GM21367 (cell line): ENCODE results near the gene ST8SIA2.

Source experiments
- ATAC-seq: cut with Tn5 transposase; IDR thresholded peaks from one replicate; pipeline ENCODE4 v1.9.1; 2021; ENCODE audit not compliant: unreplicated experiment

Gene ST8SIA2

DNA sequence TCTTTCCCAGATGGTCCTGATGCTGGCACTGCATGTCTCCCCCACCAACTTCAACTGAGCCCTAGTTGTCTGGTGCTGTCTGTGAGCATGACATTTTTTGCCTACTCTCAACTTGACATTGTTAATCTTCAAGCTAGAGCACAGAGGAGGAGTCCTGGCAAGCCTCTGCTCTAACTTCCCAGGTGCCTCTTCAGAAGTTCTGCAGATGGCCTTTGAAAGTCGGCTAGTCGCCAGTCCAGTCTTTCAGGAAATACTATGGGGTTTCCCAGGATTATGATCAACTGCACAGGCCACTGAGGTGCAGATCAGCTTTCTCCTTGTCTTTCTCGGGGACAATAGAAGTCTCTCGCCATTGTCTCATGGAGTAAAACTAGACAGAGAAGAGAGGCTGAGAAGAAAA is 86.7 kb downstream of the ST8SIA2 start:
- ATAC-seq = no peak

DNA sequence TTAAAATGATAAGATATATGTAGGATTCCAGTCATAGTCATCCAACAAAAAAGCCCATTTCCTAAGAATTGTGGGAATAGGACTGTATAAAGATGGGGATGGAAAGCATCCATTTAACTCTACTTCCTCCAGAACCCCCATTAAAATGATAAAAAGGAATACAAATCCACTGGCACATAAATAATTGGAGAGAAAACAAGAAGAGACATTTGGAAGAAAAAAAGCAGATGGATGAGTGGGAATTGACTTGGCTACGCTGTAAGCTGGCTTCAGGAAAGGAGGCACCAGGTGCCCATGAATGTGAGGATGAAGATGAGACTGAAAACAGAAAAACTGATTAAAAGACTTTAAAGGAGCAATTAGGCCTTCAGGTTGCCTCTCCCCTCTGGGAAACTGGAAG is 91.8 kb downstream of the ST8SIA2 start:
- ATAC-seq = no peak

DNA sequence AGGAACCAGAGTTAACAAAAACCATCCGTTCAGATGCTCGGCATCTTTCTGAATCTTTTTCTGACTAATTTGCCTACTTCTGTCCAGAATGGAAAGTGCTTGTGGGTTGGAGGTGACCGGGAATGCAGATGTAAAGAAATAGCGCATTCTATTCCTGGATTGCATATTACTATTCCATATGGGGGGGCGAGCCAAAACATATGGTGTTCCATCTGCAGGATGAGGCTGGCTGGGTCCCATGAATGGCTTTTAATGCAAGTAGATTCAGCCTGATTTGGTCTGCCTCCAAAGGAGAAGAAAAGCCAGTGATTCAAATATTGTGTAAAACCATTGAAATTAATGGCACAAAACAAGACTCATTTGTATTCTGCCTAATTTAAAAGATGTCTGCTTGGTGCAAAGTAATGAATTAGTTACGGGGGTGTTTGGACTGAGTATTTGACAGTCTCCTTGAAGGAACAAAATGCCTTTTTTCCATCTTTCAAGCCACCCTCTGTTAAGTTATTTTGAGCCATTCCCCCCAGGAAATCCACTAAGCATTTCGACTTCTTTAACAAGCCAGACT is 99.0 kb downstream of the ST8SIA2 start:
- no peak for ATAC-seq

DNA sequence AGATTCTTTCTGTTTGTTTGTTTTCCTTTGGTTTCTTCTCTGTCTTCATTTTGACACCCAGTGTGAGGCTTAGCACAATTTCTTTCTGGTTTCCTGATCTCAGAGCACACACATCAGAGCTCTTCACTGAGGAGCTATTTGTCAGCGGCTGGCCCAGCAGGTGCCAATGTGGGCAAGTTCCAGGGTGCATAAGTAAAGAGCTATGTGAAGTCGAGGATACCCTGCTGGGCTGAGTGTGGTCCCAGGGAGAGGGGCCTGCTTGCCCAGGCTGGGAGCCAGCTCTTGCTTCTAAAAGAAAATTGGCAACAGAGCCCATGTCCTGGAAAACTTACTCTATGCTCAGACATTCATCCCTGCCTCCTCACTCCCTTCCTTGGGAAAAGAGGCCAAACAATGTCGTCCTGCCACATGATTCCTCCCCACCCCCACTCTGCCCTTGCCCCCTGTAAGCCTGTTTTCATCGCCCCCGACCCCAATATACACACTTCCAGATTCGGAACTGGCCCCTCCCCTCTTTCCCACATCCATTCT is 101.2 kb downstream of the ST8SIA2 start:
- ATAC-seq = no peak

DNA sequence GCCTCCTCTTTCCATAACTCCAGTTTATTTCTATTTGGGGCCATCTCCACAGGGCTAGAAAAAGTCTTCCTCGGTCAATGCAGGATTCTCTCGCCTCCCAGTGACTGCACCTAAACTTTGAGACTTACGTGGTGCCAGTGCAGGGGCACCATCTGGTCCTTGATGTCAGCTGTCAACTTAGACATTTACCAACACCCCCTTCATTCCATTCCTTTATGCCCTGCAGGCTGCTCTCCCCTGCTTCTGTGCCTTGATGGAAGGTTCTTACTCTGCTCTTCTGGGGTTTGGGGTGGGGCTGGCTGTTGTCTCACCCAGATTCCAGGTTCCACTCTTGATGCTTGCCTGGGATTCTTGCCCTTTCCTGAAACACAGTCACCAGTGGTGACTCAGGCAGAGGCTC is 101.8 kb downstream of the ST8SIA2 start:
- no peak for ATAC-seq

DNA sequence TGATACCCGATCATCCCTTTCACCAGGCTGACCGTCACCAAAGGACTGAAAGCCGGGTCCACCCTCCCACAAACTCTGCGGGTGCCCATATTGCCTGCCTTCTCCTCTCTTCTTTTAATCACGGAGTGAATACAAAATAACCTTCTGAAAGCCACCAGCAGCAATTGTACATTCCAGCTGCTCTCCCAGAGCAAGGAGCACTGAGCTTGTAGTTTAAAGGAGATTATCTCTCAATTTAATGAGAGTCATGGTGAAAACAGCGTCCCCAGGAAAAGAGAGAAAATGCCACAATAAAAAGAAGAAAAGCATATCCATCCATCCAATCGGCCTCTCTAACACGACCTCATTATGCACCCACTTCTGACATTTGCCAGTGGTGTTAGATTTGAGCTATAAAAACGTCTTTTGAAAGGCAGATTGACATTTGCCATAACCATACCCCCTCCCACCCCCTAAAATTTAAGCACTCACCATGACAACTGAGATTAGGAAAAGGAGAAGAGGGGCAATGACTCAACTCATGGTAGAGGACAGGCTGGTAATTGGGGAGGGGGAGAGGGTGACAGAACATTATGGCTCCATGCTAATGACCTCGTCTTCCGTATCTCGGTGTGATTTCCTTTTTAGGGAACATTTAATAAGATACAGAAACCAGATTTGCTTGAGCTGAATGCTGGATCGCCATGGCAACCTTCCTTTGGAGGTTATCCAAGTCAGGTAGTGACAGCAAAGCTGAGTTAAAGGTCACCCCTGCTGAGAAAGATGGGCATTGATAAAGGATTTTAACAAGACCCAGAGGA is 106.2 kb downstream of the ST8SIA2 start:
- no peak for ATAC-seq

DNA sequence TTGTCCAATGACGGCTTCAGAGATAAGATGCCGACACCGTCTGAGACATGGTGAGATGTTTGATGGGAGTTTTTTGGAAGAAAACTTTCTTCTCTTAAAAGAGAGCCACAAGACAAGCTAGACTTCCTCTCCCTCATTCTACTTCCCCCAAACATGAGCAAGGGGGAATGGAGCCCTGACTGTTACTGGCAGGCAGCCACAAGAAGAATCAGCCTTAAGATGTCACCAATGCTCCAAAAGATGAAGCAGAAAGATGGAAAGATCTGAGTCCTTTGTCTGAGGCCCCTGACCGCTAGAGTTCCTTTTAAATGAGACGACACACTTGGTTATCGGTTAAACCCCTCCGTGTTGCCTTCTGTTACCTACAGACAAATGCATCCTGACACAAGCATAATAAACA is 108.7 kb downstream of the ST8SIA2 start:
- ATAC-seq = no peak

DNA sequence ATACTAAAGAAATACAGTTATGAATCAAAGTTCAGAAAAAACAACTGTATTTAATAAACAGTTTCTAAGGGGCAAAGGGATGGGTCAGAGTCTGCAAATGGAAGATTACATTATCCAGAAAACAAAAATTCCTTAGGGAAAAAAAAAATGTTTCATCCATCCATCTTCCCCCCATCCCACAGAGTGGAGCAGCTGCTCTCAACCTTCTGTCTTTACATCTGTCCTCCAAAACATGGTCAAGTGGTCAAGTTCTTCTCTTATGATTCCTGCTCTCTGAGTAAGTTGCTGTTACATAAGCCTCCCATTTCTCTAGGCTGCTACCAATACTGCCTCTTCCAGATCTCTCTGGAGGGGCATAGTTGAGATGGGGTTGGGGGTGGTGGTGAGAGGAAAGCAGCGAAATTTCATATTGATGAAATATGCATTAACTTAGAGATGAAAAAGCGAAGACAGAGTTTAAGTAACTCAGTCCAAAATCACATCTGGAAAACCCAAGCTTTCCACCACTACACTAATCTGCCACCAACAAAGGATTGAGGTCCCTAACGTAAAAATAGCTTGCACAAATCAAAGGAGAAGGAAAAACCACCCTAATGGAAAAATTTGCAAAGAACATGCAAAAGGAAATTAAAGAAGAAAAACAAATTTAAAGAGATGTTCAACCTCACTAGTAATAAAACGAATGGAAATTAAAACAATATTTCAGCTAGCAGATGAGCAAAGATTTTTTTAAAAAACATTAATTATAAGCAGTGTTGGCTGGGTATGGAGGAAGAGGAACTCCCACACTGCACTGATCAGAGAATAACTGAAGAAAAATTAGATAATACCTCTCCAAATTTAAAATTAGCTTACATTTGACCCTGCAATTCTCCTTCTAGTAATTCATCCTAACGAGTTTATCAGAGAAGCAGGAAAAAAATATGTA is 109.5 kb downstream of the ST8SIA2 start:
- no peak for ATAC-seq

DNA sequence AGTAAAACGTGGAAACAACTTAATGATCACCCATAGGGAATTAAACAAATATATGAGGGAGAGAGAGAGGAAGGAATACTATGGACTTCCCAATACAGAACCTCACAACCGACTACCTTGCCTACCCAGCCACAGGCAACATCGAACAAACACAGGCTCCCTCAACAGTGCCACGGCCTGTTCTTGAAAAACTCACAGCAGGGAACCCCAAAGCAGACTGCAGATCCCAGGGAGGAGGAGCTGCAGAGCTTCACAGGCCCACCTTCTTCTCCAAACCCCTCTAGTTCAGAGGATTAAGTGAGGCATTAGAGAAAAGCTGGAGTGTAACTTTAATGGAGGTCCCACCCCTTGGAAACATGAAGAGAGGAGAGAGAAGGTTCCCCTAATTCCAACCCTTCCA is 110.2 kb downstream of the ST8SIA2 start:
- no peak for ATAC-seq

DNA sequence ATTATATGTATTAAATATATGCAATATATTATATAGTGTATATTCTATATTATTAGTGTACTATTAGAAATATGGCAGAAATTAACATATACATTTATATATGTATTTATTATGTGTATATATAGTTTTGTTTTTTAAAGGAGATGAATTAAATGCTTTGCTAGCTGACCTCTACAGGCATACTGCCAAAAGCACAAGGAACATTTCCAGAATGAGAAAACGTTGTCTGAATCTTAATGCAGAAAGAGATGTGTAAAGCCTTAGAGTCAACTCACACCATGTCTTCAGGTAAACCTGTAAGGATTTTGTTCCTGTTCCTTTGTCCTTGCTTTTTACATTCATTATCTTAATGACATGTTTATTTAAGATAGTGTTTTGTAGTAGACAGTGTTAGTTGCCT is 111.9 kb downstream of the ST8SIA2 start:
- no peak for ATAC-seq

DNA sequence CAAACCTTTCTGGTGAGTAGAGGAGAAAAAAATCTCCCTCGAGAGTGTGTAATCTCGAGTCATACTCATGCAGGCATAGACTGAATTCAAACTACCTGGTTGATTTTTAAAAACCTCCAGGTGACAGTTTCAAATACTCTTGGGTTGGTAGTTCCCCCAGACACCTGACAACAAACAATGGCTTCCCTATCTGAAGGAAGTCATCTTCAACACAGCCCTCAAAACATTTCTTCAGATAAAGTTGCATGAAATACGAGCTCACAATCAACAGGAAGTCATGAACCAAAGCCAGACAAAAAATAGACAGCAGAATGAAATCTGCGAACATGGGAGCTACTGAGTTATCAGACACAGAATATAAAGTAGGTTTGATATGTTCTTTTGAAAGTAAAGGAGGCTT is 112.8 kb downstream of the ST8SIA2 start:
- no peak for ATAC-seq

DNA sequence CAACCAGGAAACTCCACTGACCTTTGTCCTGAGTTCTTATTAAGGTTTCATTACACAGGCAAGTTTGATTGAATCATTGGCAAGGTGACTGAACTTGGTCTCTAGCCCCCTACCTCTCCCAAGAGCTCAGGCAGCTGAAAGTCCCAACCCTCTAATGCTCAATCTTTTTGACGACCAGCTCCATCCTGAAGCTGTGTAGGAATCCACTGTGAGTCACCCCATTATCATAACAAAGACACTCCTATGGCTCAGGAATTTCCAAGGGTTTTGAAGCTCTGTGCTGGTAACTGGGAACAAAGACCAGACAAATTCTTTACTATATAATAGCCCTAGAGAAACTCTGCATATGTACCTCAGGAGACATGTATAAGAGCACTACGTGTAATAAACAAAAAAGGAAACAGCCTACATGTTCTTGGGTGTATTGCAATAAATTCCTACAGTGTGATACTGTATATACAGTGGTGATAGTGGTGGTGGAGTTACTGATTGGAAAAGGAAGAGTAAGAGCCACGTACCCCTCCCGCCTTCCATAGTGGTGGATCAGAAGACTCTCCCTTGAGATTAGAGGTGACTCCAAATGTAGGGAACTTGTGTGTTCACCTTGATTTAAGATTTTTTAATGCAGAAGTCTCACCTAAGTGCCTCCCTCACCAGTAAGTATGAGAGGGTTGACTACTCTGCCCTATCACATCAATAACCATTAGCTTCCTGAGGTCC is 116.6 kb downstream of the ST8SIA2 start:
- no peak for ATAC-seq
